Keratinocyte (primary cell): ENCODE results near the gene MAML2. TPM values are rescaled to one million over a fixed set of nuclear protein-coding genes. Genes with fewer than 3 reads are reported as not detected.

Experiments used
- DNase-seq: peaks from one replicate; pipeline ENCODE4 v3.0.0-alpha.2; 2011; ENCODE audit warnings: low read depth, missing footprints, low spot score
- FAIRE-seq: peaks from 2 replicates; lab custom pipeline; 2011; peaks lifted over from hg19 to GRCh38; lab: Jason Lieb, UNC
- H2AFZ ChIP-seq: 2 replicates; pipeline ENCODE4 v1.6.0; 2012; ENCODE audit warnings: low read length, control low read depth, inconsistent platforms; ENCODE audit not compliant: control insufficient read depth
- H3K27ac ChIP-seq: 2 replicates; pipeline ENCODE4 v1.5.1; 2011; ENCODE audit warnings: low read length; ENCODE audit not compliant: control insufficient read depth, insufficient read depth
- H3K27me3 ChIP-seq: 3 replicates; pipeline ENCODE4 v1.6.0; 2011; ENCODE audit warnings: low read length; ENCODE audit not compliant: control insufficient read depth, insufficient read depth; ENCODE audit errors: extremely low read depth
- H3K36me3 ChIP-seq, 2 experiments: 2 replicates in 1 of 2; 3 replicates in 1 of 2; pipeline ENCODE4 v1.5.1; 2011; ENCODE audit warnings: low read length in 2 of 2, mild to moderate bottlenecking in 1 of 2; ENCODE audit not compliant: control insufficient read depth in 2 of 2, insufficient read depth in 2 of 2; ENCODE audit errors: extremely low read depth in 1 of 2
- H3K4me1 ChIP-seq: 3 replicates; pipeline ENCODE4 v1.5.1; 2011; ENCODE audit warnings: low read length; ENCODE audit not compliant: control insufficient read depth, insufficient read depth; ENCODE audit errors: extremely low read depth
- H3K4me2 ChIP-seq: 3 replicates; pipeline ENCODE4 v1.6.0; 2011; ENCODE audit warnings: low read depth, low read length; ENCODE audit not compliant: control insufficient read depth, insufficient read depth; ENCODE audit errors: extremely low read depth
- H3K4me3 ChIP-seq, 3 experiments: fragments of 200-600 bp in 1 of 3; sonication (generic) in 1 of 3; 2 replicates in 2 of 3; 3 replicates in 1 of 3; pipeline ENCODE4 v1.5.1; 2011 to 2016; ENCODE audit warnings: low read length in 3 of 3, mild to moderate bottlenecking in 3 of 3, control low read depth in 2 of 3, inconsistent platforms in 1 of 3, low read depth in 1 of 3, mixed read lengths in 1 of 3, mixed run types in 1 of 3, moderate library complexity in 1 of 3; ENCODE audit not compliant: control insufficient read depth in 2 of 3, insufficient read depth in 2 of 3; ENCODE audit errors: extremely low read depth in 1 of 3
- H3K79me2 ChIP-seq: 2 replicates; pipeline ENCODE4 v1.6.0; 2012; ENCODE audit warnings: low read length; ENCODE audit not compliant: control insufficient read depth, insufficient read depth
- H3K9ac ChIP-seq: 3 replicates; pipeline ENCODE4 v1.6.0; 2011; ENCODE audit warnings: low read length; ENCODE audit not compliant: control insufficient read depth, insufficient read depth; ENCODE audit errors: extremely low read depth
- H3K9me1 ChIP-seq: 3 replicates; pipeline ENCODE4 v1.6.0; 2011; ENCODE audit warnings: low read length; ENCODE audit not compliant: control insufficient read depth, insufficient read depth; ENCODE audit errors: extremely low read depth
- H3K9me3 ChIP-seq: 2 replicates; pipeline ENCODE4 v1.5.1; 2012; ENCODE audit warnings: low read depth, low read length; ENCODE audit not compliant: control insufficient read depth
- H4K20me1 ChIP-seq: 3 replicates; pipeline ENCODE4 v1.6.0; 2011; ENCODE audit warnings: low read length; ENCODE audit not compliant: control insufficient read depth, insufficient read depth; ENCODE audit errors: extremely low read depth
- EZH2 ChIP-seq: IDR thresholded peaks from one replicate; pipeline ENCODE4 v1.6.1; 2012; ENCODE audit warnings: inconsistent platforms, mild to moderate bottlenecking, low read length, moderate library complexity
- dilution Hi-C: fragments of 300-500 bp; cut with MboI; formaldehyde crosslinking; loops from one replicate; pipeline ENCODE4 v1.7.0; 2020; ENCODE audit warnings: low sequenced_read_pairs; ENCODE audit not compliant: extremely low pct_ligation_motif_present
- polyA plus RNA-seq, 5 experiments: library from polyadenylated mRNA; depleted of rRNA in 3 of 5; stranded (reverse) in 3 of 5; stranded (forward) in 1 of 5; unstranded in 1 of 5; fragments of >200 nt; gene quantifications; 1 replicate in 1 of 5; 2 replicates in 3 of 5; 3 replicates in 1 of 5; pipeline versions ENCODE4 v1.2.1 to v1.2.3, GENCODE V29; 2011 to 2012; ENCODE audit warnings: missing spikeins in 2 of 5, low read depth in 1 of 5, low replicate concordance in 1 of 5
- TF ChIP-seq, protein P1 (sequence below), 3 experiments: IDR thresholded peaks in 1 of 3; conservative IDR thresholded peaks in 1 of 3; optimal IDR thresholded peaks in 1 of 3; 2 replicates in 2 of 3; 3 replicates in 1 of 3; pipeline versions ENCODE3 to v1.5.1; 2011; ENCODE audit warnings: low read length in 3 of 3, mild to moderate bottlenecking in 3 of 3, moderate library complexity in 2 of 3, control low read depth in 1 of 3, inconsistent platforms in 1 of 3; ENCODE audit not compliant: insufficient read depth in 2 of 3; ENCODE audit errors: extremely low read depth in 1 of 3

The MAML2 gene
- polyA plus RNA-seq, 1 donor (not counting 4 experiments of a cell fraction or from before 2014, with no cell fraction given): 4.2 TPM

- no peak for FAIRE-seq
- Histone ChIP-seq H3K4me1 (peaks cover 9% of the 10 kb centered on the region), H3K27ac (no peak overlapping the region), H3K9me1 (no peaks in the 10 kb centered on the region), H3K9ac (no peak overlapping the region), H4K20me1 (no peaks in the 10 kb centered on the region), H3K4me3 (no peak overlapping the region), H3K4me2 (no peak overlapping the region), H2AFZ (no peak overlapping the region), H3K27me3 (no peaks in the 10 kb centered on the region), H3K36me3 (no peaks in the 10 kb centered on the region), H3K79me2 (no peaks in the 10 kb centered on the region), H3K9me3 (no peaks in the 10 kb centered on the region)
- dilution Hi-C loops: no loop called here
- TF ChIP-seq, protein P1, sequence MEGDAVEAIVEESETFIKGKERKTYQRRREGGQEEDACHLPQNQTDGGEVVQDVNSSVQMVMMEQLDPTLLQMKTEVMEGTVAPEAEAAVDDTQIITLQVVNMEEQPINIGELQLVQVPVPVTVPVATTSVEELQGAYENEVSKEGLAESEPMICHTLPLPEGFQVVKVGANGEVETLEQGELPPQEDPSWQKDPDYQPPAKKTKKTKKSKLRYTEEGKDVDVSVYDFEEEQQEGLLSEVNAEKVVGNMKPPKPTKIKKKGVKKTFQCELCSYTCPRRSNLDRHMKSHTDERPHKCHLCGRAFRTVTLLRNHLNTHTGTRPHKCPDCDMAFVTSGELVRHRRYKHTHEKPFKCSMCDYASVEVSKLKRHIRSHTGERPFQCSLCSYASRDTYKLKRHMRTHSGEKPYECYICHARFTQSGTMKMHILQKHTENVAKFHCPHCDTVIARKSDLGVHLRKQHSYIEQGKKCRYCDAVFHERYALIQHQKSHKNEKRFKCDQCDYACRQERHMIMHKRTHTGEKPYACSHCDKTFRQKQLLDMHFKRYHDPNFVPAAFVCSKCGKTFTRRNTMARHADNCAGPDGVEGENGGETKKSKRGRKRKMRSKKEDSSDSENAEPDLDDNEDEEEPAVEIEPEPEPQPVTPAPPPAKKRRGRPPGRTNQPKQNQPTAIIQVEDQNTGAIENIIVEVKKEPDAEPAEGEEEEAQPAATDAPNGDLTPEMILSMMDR (optimal IDR thresholded peaks at IDR 0.05 in 1 of 3, IDR thresholded peaks at IDR 0.05 in 1 of 3, conservative IDR thresholded peaks at IDR 0.05 in 1 of 3; ENCODE audit: extremely low read depth in 1 of 3, insufficient read depth in 2 of 3, low read length in 3 of 3): no peak
- TF ChIP-seq EZH2: no peak
- DNase-seq: no peak
Measured at GRCh38 chr11:96065379-96065778, 277.6 kb downstream of the MAML2 start.

DNA sequence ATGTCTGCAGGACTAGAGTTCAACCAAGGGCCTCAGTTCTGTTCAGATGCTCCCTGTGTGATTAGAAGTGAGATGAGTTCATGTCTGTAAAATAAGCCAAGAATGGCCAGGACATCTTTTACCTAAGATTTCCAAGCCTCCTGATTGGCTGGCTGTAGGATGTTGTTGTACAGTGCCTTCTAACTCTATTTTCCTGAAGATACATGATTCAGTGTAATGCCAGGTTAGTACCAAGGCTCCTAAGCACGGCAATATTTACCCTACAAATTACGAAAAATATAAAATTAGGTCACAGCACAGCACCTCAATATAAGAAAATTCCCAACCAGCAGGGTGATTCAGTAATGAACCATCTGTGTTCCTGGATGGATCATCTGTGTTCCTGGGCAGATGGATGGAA is 279.1 kb downstream of the MAML2 start:
- H3K4me1 ChIP-seq: peaks cover 9% of the 10 kb centered on the region
- dilution Hi-C loops: no loop called here
- no peaks in the 10 kb centered on the region for H3K9me3 ChIP-seq
- no peak for FAIRE-seq
- H3K27ac ChIP-seq: no peak overlapping the region
- H3K9me1 ChIP-seq: no peaks in the 10 kb centered on the region
- no peak overlapping the region for H3K9ac ChIP-seq
- H3K4me3 ChIP-seq: no peak overlapping the region
- H3K27me3 ChIP-seq: no peaks in the 10 kb centered on the region
- no peak overlapping the region for H2AFZ ChIP-seq
- DNase-seq: no peak
- no peaks in the 10 kb centered on the region for H4K20me1 ChIP-seq
- TF ChIP-seq, protein P1 (optimal IDR thresholded peaks at IDR 0.05 in 1 of 3, IDR thresholded peaks at IDR 0.05 in 1 of 3, conservative IDR thresholded peaks at IDR 0.05 in 1 of 3; ENCODE audit: extremely low read depth in 1 of 3, insufficient read depth in 2 of 3, low read length in 3 of 3): no peak
- no peak for TF ChIP-seq EZH2
- H3K4me2 ChIP-seq: no peak overlapping the region
- no peaks in the 10 kb centered on the region for H3K36me3 ChIP-seq
- no peaks in the 10 kb centered on the region for H3K79me2 ChIP-seq
